Stimulated activated memory B cell treated with anti-CD40 and anti-IgM and Interleukin-4, amounts not matched to agents 10 μg/mL and 1 μg/mL and 100 μg/mL, for 72 hours (primary cell): ENCODE measurements around the gene AVP.
"Not testable (repeated sequence)": the region's sequence is repeated elsewhere in the genome, so short reads cannot be mapped to it uniquely, and the experiment has no call there.

Experiments used
- ATAC-seq: fragments of 150-1000 bp; cut with Tn5 transposase; 2 replicates; pipeline ENCODE4 v1.10.0; 2021
- H3K27ac Mint-ChIP-seq: one replicate; pipeline ENCODE4 v1.8.0; 2022; ENCODE audit warnings: mild to moderate bottlenecking, mixed read lengths
- H3K27me3 Mint-ChIP-seq: one replicate; pipeline ENCODE4 v1.8.0; 2022; ENCODE audit warnings: mixed read lengths
- H3K36me3 Mint-ChIP-seq: one replicate; pipeline ENCODE4 v1.8.0; 2022; ENCODE audit warnings: mixed read lengths
- H3K4me1 Mint-ChIP-seq: one replicate; pipeline ENCODE4 v1.8.0; 2022; ENCODE audit warnings: mixed read lengths
- H3K4me3 Mint-ChIP-seq: one replicate; pipeline ENCODE4 v1.8.0; 2022; ENCODE audit warnings: mild to moderate bottlenecking, moderate library complexity, mixed read lengths
- H3K9me3 Mint-ChIP-seq: one replicate; pipeline ENCODE4 v1.8.0; 2022; ENCODE audit warnings: mixed read lengths

AVP gene

DNA sequence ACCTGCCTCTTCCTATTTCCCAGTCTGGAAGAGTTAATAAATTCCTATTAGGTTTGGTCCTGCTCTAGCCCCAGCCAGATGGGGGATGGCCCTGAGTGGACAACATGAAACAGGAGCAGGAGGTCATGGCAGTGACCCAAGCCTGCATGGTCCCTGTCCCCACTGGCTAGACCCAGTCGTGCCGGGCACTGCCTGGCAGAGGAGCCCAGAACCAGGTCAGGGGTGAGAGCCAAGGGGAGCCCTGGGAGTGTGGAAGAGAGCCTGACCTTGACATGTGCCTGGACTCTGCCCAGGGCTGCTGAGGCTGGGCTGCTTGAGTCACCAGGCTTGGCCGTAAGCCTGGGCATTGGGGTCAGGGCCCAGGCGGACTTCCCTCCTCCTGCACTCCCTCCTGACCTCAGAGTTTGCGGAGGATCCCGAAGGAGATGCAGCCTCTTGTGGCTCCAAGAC lies 3.6 kb downstream of the AVP start:
- Mint-ChIP-seq H3K27ac (no peak overlapping the region), H3K27me3 (peaks cover 68% of the 10 kb centered on the region), H3K4me1 (peaks cover 13% of the 10 kb centered on the region), H3K9me3 (no peaks in the 10 kb centered on the region), H3K36me3 (no peaks in the 10 kb centered on the region), H3K4me3 (peak overlapping the region; percentile 15)
- ATAC-seq = no peak

- ATAC-seq = no peak
- Mint-ChIP-seq H3K9me3 (no peaks in the 10 kb centered on the region), H3K4me1 (peaks cover 5% of the 10 kb centered on the region), H3K4me3 (no peak overlapping the region), H3K27ac (no peak overlapping the region), H3K36me3 (no peaks in the 10 kb centered on the region), H3K27me3 (peaks cover 40% of the 10 kb centered on the region)
These were observed 6.8 kb downstream of the AVP start for GRCh38 chr20:3077618-3078134.

GRCh38 chr20:3075315-3075714 lies 9.2 kb downstream of the AVP start:
- Mint-ChIP-seq H3K27me3 (peaks cover 18% of the 10 kb centered on the region), H3K4me1 (peaks cover 21% of the 10 kb centered on the region)
- not testable (repeated sequence) for H3K27ac Mint-ChIP-seq, H3K9me3 Mint-ChIP-seq, H3K4me3 Mint-ChIP-seq, H3K36me3 Mint-ChIP-seq, ATAC-seq

DNA sequence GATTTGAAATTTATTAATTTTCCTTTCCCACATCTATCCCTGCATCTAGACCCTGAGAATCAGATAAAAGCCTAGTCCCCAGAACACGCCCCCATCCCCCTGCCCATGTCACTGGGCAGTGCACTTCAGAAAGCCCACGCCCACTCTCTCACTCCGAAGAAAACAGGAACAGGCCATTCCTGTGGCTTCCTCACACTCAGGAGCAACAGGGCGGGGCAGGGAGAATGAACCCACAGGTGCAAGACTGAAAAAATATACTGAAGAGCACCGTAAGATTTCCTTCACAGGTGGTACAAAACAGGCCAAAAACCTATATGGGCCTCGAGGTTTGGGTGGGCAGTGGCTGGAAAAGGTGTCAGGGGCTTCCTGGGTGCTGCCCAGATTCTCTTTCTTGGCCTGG lies 9.7 kb downstream of the AVP start:
- no peaks in the 10 kb centered on the region for H3K9me3 Mint-ChIP-seq
- H3K4me1 Mint-ChIP-seq = peaks cover 21% of the 10 kb centered on the region
- no peak overlapping the region for H3K27ac Mint-ChIP-seq
- ATAC-seq = no peak
- H3K27me3 Mint-ChIP-seq = peaks cover 13% of the 10 kb centered on the region
- H3K36me3 Mint-ChIP-seq = no peaks in the 10 kb centered on the region
- no peak overlapping the region for H3K4me3 Mint-ChIP-seq

DNA sequence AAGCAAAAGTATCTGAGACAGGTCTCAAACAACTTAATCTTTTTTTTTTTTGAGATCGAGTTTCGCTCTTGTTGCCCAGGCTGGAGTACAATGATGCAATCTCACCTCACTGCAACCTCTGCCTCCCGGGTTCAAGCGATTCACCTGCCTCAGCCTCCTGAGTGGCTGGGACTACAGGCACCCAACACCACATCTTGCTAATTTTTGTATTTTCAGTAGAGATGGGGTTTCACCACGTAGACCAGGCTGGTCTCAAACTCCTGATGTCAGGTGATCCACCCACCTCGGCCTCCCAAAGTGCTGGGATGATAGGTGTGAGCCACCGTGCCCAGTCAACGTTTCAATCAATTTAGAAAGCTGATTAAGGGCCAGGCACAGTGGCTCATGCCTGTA lies 11.3 kb downstream of the AVP start:
- not testable (repeated sequence) for H3K36me3 Mint-ChIP-seq, H3K27me3 Mint-ChIP-seq, H3K27ac Mint-ChIP-seq, H3K9me3 Mint-ChIP-seq, ATAC-seq, H3K4me3 Mint-ChIP-seq
- peaks cover 34% of the 10 kb centered on the region for H3K4me1 Mint-ChIP-seq

DNA sequence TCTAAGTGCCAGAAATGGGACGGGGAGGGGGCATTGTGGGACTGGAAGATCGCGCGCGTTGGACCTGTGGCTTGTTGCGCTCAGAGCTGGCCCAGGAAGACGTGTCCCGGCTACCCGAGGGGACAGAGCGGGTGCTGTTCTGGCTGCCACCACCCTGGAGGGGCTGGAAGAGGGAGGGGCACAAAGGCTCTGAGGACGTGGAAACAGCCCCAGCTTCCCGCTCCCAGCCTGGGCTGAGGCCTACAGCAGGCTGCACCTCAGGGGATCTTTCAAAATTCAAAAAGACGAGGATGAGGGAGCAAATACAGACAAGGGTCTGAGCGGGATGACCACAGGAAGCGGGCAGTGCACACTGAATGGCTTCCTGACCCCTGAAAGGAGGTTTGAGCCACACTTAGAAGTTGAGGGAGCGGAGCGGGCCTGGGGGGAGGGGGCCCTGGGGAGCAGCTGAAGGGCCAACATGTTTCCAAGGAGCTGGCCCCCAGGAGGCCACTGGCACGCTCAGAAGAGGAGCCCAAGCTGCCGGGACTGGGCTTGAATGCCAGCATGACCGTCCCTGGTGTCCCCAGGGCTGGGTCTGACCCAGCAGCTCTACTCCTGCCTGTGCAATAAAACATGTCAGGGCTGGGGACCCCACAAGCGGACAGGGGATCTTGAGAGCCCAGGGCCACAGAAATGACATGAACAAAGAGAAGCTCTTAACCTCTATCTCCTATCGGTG lies 11.8 kb downstream of the AVP start:
- Mint-ChIP-seq H3K27ac (peak overlapping the region; percentile 76), H3K27me3 (no peaks in the 10 kb centered on the region), H3K9me3 (no peaks in the 10 kb centered on the region), H3K4me1 (peaks cover 39% of the 10 kb centered on the region), H3K36me3 (no peaks in the 10 kb centered on the region), H3K4me3 (peak overlapping the region; percentile 79)
- no peak for ATAC-seq

DNA sequence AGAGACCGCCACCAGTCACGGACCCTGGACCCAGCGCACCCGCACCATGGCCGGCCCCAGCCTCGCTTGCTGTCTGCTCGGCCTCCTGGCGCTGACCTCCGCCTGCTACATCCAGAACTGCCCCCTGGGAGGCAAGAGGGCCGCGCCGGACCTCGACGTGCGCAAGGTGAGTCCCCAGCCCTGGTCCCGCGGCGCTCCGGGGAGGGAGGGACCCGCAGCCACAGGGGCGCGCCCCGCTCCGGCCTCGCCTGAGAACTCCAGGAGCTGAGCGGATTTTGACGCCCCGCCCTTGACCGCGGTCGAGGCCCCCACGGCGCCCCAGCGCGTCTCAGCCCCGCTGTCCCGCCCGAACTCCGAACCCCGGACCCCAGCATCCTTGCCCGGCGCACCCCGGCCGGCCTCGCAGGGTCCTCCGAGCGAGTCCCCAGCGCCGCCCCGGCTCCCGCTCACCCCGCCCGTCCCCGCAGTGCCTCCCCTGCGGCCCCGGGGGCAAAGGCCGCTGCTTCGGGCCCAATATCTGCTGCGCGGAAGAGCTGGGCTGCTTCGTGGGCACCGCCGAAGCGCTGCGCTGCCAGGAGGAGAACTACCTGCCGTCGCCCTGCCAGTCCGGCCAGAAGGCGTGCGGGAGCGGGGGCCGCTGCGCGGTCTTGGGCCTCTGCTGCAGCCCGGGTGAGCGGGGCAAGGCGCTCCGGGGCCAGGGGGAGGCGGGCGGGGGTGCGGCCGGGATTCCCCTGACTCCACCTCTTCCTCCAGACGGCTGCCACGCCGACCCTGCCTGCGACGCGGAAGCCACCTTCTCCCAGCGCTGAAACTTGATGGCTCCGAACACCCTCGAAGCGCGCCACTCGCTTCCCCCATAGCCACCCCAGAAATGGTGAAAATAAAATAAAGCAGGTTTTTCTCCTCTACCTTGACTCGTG lies 12.7 kb downstream of the AVP start, which contains the start of gene OXT:
TSS of gene OXT (plus strand) at position 11 of the 920 bp plus-strand sequence. CDS start at position 47, 36 bp downstream.
- Mint-ChIP-seq H3K4me3 (peak within 1 kb of the TSS; percentile 79), H3K27ac (peak within 1 kb of the TSS; percentile 76), H3K4me1 (peaks cover 46% of the 10 kb centered on the region), H3K9me3 (no peaks in the 10 kb centered on the region), H3K27me3 (no peaks in the 10 kb centered on the region), H3K36me3 (no peaks in the 10 kb centered on the region)
- ATAC-seq = peak; percentile 76

DNA sequence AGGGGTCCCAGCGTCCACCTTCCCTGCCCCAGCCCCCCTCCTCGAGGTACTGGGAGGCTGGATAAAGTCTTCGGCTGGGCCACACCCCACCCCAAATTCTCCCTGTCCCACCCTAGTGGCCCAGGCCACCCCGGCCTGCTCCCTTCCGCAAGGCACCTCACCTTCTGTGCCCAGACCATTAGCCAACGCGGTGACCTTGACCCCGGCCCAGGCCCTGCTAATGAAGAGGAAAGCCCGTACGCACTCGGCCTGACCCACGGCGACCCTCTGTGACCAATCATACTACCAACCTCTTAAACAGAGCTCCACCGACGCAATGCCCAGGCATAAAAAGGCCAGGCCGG lies 13.3 kb downstream of the AVP start:
- no peaks in the 10 kb centered on the region for H3K27me3 Mint-ChIP-seq
- H3K4me3 Mint-ChIP-seq = peak overlapping the region; percentile 79
- no peak for ATAC-seq
- no peak overlapping the region for H3K27ac Mint-ChIP-seq
- peaks cover 46% of the 10 kb centered on the region for H3K4me1 Mint-ChIP-seq
- H3K9me3 Mint-ChIP-seq = no peaks in the 10 kb centered on the region
- no peaks in the 10 kb centered on the region for H3K36me3 Mint-ChIP-seq

DNA sequence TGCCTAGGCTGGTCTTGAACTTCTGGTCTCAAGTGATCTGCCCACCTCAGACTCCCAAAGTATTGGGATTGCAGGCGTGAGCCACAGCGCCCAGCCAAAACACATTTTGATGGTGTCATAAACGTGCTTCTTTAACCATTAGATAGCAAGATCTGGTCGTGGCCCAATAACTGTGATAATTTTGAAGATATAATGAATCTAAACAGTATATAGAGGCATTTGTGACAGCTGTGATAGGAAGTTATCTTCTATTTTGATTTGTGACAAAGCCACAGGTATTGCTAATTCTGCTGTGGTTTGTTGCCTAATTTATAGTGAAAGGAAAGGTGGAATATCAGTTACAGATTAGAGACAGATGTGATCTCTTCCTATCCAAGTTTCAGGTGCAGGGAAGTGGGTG lies 13.8 kb downstream of the AVP start:
- no peaks in the 10 kb centered on the region for H3K36me3 Mint-ChIP-seq
- H3K27ac Mint-ChIP-seq = no peak overlapping the region
- no peaks in the 10 kb centered on the region for H3K9me3 Mint-ChIP-seq
- no peak for ATAC-seq
- H3K27me3 Mint-ChIP-seq = no peaks in the 10 kb centered on the region
- peaks cover 46% of the 10 kb centered on the region for H3K4me1 Mint-ChIP-seq
- H3K4me3 Mint-ChIP-seq = peak overlapping the region; percentile 79

GRCh38 chr20:3068986-3069900 lies 15.3 kb downstream of the AVP start:
- no peaks in the 10 kb centered on the region for H3K36me3 Mint-ChIP-seq

GRCh38 chr20:3068075-3068474 lies 16.4 kb downstream of the AVP start:
- Mint-ChIP-seq H3K4me3 (no peak overlapping the region), H3K27me3 (no peaks in the 10 kb centered on the region), H3K36me3 (no peaks in the 10 kb centered on the region), H3K27ac (peak overlapping the region; percentile 54), H3K4me1 (peaks cover 41% of the 10 kb centered on the region), H3K9me3 (no peaks in the 10 kb centered on the region)
- ATAC-seq = peak; percentile 39

More at GRCh38 chr20:3068986-3069900, 15.3 kb downstream of the AVP start:
- Mint-ChIP-seq H3K4me1 (peaks cover 41% of the 10 kb centered on the region), H3K4me3 (no peak overlapping the region), H3K27ac (peak overlapping the region; percentile 39), H3K27me3 (no peaks in the 10 kb centered on the region), H3K9me3 (no peaks in the 10 kb centered on the region)
- no peak for ATAC-seq

DNA sequence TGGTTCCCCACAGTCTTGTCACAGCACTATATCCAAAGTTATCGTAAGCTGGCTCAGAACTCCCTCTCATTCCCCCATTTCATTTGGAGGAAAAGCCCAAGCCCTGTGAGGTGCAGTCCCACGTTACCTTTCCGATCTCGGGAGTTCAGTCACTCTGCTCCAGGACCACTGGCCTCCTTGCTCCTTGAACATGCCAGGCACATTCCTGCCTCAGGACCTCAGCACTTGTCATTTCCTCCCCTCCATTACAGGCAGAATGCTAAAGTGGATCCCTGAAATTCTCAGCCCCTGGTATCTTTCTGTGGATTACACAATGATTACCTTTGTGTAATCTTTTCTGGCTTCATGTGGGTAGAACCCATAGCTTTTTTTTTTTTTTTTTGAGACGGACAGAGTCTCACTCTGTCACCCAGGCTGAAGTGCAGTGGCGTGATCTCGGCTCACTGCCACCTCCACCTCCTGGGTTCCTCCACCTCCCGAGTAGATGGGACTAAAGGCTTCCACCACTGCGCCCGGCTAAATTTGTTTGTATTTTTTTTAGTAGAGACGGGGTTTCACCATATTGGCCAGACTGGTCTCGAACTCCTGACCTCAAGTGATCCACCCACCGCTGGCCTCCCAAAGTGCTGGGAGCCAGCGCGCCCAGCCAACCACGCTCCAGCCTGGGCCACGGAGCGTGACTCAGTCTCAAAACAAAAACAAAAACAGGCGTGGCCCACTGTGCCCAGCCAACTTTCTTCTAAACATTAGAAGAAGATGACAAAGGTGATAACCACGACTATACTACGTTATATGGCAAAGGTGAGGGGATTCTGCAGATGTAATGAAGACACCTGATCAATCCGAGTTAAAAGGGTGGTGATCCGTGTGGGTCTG lies 17.1 kb downstream of the AVP start:
- H3K4me3 Mint-ChIP-seq = no peak overlapping the region
- peaks cover 39% of the 10 kb centered on the region for H3K4me1 Mint-ChIP-seq
- no peaks in the 10 kb centered on the region for H3K9me3 Mint-ChIP-seq
- no peak for ATAC-seq
- no peaks in the 10 kb centered on the region for H3K36me3 Mint-ChIP-seq
- H3K27ac Mint-ChIP-seq = peak overlapping the region; percentile 54
- no peaks in the 10 kb centered on the region for H3K27me3 Mint-ChIP-seq

- ATAC-seq, H3K9me3 Mint-ChIP-seq, H3K27me3 Mint-ChIP-seq: not testable (repeated sequence)
These were observed 20.4 kb downstream of the AVP start for GRCh38 chr20:3064119-3064518.

DNA sequence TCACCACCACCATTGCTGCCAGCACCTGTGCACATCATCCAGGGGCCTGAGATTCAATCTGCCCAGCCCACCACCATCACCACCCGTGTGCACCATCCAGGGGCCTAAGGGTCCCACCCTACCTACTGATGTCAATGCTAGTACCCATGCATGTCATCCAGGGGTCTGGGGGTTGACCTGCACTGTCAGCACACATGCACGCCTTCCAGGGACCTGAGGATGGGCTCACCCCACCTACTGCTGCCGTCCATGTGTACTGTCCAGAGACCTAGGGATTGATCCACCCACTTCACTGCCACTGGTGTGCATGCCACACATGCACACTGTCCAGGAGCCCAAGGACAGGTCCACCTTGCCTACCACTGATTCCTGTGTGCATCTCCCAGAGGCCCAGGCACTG lies 25.0 kb downstream of the AVP start:
- Mint-ChIP-seq H3K36me3 (no peaks in the 10 kb centered on the region), H3K4me1 (peaks cover 9% of the 10 kb centered on the region), H3K4me3 (no peak overlapping the region), H3K27ac (no peak overlapping the region), H3K27me3 (peaks cover 9% of the 10 kb centered on the region), H3K9me3 (no peaks in the 10 kb centered on the region)
- ATAC-seq = no peak

More at GRCh38 chr20:3064119-3064518, 20.4 kb downstream of the AVP start:
- H3K4me3 Mint-ChIP-seq, H3K27ac Mint-ChIP-seq, H3K36me3 Mint-ChIP-seq: not testable (repeated sequence)
- peaks cover 29% of the 10 kb centered on the region for H3K4me1 Mint-ChIP-seq
